COLO668 (cell line): Measurements from ENCODE around the gene RNF130.
A peak's percentile ranks its signal among the peaks of the same experiment; 100 is the strongest.

Experiments used
- DNase-seq: peaks from one replicate; lab custom pipeline; 2025; ENCODE audit not compliant: unreplicated experiment; lab: John Stamatoyannopoulos, UW

The RNF130 gene

DNA sequence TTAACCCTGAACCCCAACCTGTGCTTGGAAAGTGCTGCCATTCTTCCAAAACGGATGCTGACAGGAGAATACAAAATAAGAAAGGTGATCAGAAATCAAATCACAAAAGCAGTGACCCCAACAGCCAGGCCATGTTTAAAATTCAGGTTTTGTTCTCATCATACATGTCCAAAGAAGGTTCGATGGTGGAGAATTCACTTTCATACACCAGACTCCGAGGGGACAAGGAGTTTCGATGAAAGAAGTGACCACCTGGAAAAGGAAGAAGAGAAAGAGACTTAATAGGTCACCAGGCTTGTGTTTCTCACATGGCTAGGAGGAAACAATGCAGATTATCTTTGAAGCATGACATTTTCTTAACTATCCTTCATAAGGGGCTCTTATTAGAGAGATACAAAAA lies 151.4 kb downstream of the RNF130 start:
- no peak for DNase-seq

DNA sequence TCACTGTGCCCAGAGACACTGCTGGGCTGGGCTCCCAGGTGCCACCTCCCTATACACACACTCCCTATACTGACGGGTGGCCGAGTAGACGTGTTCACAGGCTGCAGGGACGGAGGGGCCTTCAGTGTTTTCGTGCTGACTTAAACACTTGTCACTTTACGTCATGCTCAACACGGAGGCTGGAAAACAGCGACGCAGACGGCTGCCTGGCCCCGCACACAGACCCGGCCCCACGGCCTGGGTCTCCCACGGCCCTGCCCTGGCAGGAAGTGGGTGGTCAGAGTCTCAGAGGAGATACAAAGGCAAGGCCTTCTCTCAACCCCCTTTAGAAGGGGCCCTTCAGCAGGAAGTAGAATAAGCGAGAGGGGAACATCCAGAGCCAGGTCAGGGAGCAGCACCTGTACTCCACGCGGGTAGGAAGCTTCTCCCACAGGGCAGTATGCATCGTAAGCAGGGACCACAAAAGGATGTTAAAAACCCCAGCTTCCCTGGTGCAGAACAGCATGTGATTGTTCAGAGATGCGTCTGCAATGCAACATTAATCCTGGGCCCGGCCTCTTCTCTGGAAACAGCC lies 152.0 kb downstream of the RNF130 start:
- DNase-seq, result no peak

DNA sequence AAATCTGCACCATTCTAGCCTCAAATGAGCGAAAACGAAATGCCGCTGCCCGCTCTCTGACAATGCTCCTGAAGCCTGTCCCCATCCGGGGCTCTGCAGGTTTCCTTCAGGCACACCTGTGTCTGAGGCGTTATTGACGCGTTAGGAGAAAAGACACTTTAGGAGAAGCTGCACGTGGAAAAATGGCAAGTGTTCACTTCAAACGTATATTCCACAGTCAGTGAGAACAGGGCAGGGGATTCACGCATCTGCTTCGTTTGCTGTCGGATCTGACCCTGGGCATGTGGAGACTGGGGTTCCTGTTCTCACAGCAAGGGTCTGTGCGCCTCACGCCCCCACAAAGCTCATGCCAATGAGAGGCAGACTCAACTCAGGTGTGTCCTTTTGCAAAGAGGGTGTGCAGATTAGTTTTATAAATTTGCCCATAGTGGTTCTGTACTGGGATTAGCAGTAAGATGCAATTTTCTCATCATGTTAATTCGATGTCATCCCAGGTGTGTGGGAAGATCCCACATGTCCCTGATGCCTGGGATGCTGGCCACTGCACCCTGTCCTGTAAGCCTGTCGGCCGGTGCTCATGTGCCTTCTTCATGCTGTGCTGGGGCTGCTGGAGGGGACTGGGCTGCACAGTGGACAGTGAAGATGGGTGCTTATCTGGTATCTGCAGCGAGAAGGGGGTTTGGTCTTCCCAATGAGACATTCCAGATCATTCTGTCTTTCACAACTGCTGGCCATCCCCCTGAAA lies 152.6 kb downstream of the RNF130 start:
- DNase-seq, result no peak

DNA sequence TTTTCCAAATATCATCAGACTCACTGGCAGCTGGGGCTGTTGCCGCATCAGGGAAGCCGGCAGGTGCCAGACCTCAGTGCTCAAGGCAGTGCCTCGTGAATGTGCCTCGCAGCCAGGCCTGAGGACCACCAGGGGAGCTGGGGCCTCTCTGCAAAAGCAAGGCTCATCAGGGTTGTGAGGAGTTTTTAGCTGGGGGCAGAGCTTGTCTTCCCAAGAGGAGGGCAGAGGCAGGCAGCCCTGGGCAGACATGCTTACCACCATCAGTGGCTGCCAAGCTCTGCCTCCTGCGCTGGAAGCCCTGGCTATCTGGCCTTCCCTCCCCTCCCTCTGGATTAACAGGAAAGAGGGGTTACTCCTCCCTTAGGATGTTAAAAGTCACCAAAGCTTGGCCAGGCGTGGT lies 155.0 kb downstream of the RNF130 start:
- no peak for DNase-seq

DNA sequence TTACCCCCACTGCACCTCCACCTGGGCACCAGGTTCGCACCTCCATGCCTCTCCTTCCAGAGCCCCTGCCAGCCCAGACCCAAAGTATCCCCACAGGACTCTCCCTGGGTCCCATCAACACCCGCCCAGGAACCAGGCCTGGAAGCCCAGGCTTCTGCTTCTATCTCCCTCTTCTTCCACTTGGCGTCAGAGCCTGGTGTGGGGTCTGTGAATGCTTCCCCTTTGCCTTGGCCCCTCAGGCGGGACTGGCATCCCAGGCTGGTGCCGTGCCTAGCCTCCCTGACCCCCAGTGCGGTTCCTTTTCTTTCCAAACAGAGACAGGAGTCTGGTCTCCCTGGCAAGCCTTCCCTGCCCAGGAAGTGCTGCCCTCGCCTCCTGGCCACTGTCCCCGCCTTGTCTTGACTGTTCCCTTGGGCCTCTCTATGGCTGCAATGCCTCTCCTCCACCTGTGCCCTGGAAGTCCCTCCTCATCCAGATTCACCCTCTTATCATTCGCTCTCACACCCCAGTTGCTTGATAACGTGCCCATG lies 156.1 kb downstream of the RNF130 start:
- DNase-seq, result no peak

DNA sequence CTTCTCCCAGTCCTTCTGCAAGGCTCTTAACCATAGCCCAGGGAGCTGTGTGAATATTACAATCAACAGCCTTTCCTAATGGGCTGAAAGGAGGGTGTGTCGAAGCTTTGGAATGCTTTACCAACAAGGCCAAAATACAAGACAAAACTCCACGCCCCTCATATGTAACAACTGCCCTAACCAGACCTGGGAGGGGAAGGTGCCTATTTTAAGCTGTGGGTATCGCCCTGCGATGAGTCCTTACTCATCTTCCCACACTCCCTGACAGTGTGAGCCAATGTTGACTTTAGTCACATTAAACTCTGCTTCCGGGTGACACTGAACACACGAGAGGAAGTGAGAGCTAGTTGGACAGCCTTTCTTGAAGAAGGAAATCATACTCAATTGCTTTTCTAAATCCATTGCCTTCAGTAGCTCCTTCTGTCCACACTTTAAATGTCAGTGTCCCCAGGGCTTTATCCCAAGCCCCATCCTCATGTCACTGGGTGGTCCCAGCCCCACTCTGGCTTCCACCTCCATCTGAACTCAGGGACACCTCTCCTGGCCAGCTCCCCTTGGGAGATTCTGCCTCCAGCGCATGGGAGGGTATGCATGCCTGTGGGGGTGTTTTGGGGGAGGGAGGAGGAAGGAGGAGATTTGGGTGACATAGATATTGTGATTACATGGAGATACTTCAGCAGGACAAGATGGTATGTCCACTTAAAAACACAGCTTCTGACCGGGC lies 157.4 kb downstream of the RNF130 start:
- DNase-seq, result peak; percentile 16

DNA sequence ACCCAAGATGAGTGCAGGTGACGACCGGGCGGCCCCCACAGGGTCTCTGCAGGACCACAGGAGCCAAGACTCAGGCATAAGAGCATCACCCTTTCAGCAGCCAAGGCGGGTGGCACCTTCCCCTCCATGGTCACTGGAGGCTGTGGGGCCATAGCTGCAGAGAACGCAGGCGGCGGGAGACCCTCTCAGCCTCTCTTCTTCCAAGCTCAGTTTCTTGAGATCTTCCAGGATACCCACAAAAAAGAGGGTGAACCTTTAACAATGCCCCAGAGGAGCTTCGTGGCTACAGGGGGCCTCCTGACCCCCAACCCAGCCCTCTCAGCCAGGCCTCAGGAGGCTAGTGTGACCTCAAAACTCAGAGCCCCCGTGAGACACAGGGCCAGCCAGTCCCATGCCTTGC lies 158.1 kb downstream of the RNF130 start:
- no peak for DNase-seq

DNA sequence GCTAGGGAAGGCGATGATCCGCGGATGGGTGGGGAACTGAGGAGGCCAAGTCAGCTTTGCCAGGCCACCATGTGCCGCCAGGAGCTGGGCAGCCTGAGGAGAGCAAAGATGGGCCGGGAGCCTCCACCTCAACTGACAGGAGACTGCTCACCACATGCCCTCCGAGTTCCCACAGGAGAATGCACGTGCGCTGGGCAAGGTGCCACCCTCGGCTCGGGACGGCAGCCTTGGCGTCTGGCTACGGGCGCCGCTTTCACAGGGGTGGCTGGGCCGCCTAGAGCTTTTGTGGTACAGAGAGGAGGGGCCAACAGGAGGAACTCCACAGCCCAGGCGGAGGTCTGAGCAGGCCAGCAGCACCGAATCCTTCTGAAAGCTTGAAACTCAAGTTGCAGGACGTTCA lies 158.6 kb downstream of the RNF130 start:
- DNase-seq, result no peak

DNA sequence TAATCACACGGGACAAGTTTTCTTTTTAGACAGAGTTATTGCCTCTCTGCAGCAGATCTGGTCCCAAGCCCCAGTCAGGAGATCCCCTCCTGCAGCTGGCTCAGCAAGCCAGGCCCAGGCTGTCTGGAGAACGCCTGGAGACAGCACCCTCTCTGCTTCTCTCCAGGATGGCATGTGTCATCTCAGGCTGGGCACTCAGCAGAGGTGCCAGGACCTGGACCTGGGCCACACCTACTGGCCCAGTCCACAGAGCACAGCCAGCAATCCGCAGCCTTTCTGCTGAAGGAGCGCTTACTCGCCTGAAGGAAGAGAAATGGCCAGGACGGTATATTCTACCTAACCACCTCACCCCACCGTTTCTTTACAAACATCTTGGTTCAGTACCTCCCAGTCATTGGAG lies 159.2 kb downstream of the RNF130 start:
- no peak for DNase-seq

DNA sequence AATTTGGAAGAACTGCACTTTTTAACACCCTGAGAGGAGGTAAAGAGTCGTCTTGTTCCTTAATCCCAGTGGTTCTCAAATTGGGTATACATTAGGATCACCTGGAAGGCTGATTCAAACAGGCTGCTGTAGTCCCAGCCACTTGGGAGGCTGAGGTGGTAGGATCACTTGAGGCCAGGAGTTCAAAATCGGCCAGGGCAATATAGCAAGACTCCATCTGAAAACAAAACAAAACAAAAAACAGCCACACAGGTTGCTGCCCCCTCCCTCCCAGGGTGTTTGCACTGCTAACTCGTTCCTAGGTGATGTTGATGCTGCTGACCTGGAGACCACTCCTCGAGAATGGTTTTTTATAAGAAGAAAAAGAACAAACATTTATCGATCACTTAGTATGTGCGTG lies 162.3 kb downstream of the RNF130 start:
- DNase-seq, result no peak

DNA sequence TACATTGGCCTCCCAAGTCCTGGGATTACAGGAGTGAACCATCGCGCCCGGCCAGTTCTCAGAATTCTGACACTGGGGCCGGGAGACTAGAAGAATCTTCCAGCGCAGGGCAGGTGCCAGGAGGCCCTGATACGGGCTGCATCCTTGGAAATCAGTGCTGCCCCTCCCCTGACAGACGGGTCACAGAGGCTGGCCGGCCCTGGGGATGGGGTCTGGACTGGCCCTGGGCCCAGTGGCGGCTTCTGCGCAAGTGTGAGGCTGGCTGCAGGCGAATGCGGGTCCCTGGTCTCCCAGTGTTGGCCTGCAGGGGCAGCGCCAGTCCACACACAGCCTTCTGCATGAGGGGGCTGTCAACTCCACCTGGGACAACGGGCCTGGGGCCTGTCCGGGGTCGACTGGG lies 163.0 kb downstream of the RNF130 start:
- DNase-seq, result no peak

DNA sequence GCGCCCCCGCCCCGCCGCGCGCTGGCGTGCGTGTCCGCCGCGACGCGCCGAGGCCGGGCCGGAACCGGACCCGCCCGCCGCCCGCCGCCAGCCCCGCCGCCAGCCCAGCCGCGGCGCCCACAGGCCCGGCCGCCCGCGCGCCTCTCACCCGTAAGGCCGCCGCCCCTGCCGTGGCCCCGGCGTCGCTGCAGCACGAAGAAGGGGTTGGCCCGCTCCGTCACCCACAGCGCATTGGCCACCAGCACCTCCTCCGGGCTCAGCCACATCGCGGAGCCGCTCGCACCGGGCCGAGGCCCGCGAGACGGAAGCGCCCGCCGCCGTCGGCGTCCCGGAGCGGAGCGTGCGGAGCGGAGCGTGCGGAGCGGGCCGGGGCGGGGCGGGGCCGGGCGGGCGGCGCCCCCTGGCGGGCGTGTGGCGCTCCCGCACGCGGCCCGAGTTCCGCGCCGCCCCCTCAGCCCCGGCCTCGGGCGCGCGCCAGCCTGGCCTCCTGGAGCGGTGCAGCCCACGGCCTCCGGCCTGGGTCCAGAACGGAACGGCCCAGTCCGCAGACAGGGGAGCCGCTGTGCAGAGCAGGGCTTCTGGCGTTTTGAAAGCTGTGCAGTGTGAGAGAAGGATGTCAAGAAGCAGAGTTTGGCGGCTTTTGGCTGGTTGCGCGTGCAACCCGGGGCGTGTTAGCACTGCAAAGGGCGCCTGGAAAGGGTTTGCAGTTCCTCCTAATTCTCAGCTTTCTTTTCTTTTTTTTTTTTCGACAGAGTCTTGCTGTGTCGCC lies 163.8 kb downstream of the RNF130 start, which contains the start of gene TBC1D9B:
TBC1D9B (minus strand) TSS at position 342 of the 769 bp plus-strand sequence; CDS start at position 266, 76 bp downstream.
- peak; percentile 77 for DNase-seq

DNA sequence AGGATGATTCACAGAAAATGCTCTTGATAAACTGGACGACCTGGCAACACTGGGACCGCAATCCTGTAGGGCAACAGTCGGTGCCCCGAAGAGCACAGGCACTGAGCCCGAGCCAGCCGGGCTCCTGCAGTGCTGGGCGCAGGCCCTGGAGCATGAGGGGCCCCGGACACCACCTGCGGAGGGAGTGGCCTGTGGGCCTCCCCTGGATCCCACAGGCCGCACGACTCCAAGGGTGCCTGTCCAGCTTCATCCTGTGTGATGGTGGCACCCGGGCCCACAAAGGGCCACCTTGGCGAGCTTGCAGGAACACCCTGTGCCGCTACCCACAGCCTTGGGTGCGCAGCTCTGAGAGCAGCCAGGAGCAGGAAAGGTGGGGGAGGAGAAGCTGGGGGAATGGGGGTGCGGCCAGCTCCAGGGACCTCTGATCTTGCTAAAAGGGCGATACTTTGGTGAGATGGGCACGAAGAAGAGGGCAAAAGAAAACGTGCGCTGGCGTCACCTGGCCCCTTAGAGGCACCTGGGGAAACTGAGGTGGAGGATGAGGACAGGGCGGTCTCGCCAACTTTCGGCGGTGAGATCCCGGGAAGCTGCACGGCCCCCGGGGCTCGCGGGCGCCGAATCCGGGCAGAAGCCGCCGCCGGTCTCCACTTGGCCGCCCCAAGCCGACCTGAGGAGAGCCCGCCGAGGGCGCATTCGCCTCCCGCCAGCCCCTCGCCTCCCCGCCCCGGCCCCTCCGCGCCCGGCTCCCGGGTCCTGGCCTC lies 164.6 kb downstream of the RNF130 start:
- peak; percentile 28 for DNase-seq

DNA sequence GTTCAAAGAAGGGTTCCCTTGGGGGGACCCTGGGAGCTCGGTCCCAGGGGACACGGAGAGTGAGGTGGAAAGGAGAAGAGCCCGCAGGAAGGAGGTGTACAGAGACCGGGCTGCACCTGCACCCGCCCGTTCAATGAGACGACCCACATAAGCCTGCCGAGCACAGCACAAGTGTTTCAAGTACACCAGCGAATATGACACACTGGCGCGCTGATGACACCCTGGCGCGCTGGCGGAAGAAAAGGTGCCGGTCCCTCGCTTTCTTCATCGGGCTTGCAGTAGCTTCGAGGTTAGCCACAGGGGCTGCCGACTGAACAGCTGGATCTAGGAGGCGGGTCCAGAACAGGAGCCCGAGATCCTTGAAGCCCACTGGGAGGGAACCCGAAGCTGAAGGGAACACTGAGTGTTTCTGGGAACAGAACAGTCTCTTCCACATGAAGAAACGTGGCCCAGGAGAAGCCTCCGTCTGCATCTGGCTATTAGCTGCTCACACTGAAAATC lies 165.2 kb downstream of the RNF130 start:
- no peak for DNase-seq

DNA sequence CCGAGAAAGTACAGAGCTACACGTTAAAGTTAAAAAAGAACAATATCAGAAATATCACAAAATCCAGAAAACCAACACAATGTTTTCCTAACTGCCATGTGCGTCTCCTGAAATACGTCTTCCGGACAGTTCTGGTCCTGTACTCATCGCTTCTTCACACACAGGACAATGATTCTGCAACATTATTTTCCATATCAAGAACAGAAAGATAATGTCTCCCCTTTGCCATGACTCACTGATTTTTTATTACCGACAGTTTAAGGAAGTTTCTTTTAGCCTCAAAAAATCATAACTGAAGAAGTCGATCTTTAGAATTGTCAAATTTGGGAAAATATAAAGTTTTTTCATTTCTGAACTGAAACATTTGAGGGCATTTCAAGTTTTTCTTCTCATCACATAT lies 166.4 kb downstream of the RNF130 start:
- no peak for DNase-seq
